Measurements from ENCODE around the gene NPPB.

DNA sequence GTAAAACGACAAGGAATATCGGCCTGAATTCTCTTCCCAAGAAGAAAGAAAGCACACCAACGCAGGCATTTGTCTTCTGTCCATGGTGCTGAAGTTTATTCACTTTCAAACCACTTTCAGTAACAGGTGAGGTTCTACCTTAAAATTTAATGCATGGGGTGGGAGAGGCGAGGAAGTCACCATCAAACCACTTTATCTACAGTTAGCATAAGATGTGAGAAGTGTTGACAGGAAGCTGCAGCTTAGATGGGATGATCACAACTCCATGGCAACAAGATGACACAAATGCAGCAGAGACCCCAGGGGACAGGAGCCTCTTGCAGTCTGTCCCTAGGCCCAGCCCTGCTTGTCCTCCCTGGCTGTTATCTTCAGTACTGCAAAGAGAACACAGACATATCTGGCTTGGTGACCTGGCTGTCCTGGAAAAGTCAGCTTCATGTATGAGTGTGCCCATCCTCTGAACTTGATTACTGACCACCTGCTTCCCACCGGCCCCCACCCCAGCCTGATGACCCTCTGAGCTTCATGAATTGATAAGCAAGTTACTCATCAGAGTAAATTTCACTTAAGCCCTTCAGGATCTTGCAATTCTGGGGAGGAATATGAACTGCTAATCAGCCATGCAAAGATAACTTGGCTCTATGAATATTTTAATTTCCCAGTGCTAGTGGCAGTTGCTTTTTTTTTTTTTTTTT, 13.0 kb downstream of the NPPB start:
- TF ChIP-seq EZH2phosphoT487 (IDR thresholded peaks at IDR 0.05; ENCODE audit: unreplicated experiment) (no peak), CREB1 (CRISPR knock-in tag; IDR thresholded peaks at IDR 0.05; ENCODE audit: low read depth) (no peak)
- TF ChIP-seq, protein P1, sequence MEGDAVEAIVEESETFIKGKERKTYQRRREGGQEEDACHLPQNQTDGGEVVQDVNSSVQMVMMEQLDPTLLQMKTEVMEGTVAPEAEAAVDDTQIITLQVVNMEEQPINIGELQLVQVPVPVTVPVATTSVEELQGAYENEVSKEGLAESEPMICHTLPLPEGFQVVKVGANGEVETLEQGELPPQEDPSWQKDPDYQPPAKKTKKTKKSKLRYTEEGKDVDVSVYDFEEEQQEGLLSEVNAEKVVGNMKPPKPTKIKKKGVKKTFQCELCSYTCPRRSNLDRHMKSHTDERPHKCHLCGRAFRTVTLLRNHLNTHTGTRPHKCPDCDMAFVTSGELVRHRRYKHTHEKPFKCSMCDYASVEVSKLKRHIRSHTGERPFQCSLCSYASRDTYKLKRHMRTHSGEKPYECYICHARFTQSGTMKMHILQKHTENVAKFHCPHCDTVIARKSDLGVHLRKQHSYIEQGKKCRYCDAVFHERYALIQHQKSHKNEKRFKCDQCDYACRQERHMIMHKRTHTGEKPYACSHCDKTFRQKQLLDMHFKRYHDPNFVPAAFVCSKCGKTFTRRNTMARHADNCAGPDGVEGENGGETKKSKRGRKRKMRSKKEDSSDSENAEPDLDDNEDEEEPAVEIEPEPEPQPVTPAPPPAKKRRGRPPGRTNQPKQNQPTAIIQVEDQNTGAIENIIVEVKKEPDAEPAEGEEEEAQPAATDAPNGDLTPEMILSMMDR (conservative IDR thresholded peaks at IDR 0.05; ENCODE audit: low read depth in 2 of 2): no peak

Measured in GM23338 (cell line).